Effector memory CD4-positive, alpha-beta T cell (primary cell): ENCODE measurements around the gene PLXNA1.

Source experiments
- DNase-seq, 3 donors: peaks; one replicate each; pipeline ENCODE4 v3.0.0-alpha.2; 2020
- H3K27ac ChIP-seq: 2 replicates; pipeline ENCODE4 v1.7.0; 2013; ENCODE audit warnings: mild to moderate bottlenecking, low read length, moderate library complexity; ENCODE audit not compliant: insufficient read depth, poor library complexity, severe bottlenecking
- H3K27me3 ChIP-seq: replicated peaks from 2 replicates; pipeline ENCODE4 v1.7.0; 2013; ENCODE audit warnings: mild to moderate bottlenecking, low read length; ENCODE audit not compliant: insufficient read depth, control insufficient read depth, poor library complexity, severe bottlenecking
- H3K36me3 ChIP-seq: 2 replicates; pipeline ENCODE4 v1.7.0; 2013; ENCODE audit warnings: mild to moderate bottlenecking, low read length, moderate library complexity; ENCODE audit not compliant: control insufficient read depth, insufficient read depth
- H3K4me1 ChIP-seq: 2 replicates; pipeline ENCODE4 v1.7.0; 2013; ENCODE audit warnings: low read length, mild to moderate bottlenecking; ENCODE audit not compliant: control insufficient read depth, insufficient read depth, poor library complexity, severe bottlenecking
- H3K4me3 ChIP-seq: 2 replicates; pipeline ENCODE4 v1.7.0; 2013; ENCODE audit warnings: low read length, low read depth, mild to moderate bottlenecking; ENCODE audit not compliant: insufficient read depth, poor library complexity, severe bottlenecking
- H3K9me3 ChIP-seq: 2 replicates; pipeline ENCODE4 v1.7.0; 2013; ENCODE audit warnings: mild to moderate bottlenecking, low read length, moderate library complexity; ENCODE audit not compliant: control insufficient read depth

Gene PLXNA1

DNA sequence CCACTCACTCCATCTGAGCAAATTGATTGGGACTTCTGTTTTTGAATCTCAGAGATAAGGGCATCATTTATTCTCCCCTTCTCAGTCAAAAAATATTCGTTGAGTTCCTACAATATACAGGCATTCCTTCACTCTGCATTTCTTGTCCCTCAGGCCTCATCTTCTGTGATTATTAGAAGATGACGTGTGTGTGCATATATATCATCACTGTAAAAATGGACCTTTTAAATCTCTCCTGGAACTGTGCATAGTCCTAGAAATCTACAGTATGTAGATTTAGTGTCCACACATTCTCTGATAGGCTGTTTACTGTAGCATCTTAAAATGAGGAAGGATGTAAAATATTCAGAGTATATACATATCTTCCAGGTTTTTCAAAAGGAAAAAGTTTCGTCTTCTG lies 43.2 kb upstream of the PLXNA1 start:
- H3K36me3 ChIP-seq = no peaks in the 10 kb centered on the region
- no peaks in the 10 kb centered on the region for H3K9me3 ChIP-seq
- no peak overlapping the region for H3K27ac ChIP-seq
- no peak for DNase-seq
- no peak overlapping the region for H3K4me3 ChIP-seq
- H3K4me1 ChIP-seq = no peaks in the 10 kb centered on the region
- H3K27me3 ChIP-seq = no peaks in the 10 kb centered on the region

DNA sequence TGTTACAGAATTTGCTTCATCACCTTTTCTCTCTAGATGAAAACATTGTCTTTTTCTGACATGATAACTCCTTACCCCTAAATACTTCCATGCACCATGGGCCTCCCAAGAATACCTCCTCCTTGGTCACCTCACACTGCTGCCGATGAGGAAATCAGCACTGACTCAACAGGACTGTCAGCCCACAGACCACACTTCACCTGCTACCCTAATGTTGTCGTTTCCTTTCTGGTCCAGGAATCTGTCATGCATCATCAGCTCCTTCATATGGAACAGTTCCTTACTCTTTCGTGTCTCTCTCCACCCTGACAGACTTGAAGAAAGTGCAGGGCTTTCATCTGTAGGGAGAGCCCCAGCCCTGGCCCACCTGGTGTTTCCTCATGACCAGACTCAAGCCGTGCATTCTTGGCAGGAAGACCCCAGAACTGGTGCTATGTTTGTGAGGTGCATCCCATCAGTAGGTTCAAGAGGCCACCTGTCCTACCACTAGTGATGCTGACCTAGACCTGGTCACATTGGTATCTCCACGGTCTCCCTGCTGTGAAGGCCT lies 41.1 kb upstream of the PLXNA1 start:
- no peak overlapping the region for H3K4me3 ChIP-seq
- no peaks in the 10 kb centered on the region for H3K27me3 ChIP-seq
- H3K4me1 ChIP-seq = no peaks in the 10 kb centered on the region
- DNase-seq = no peak
- no peak overlapping the region for H3K27ac ChIP-seq
- H3K36me3 ChIP-seq = no peaks in the 10 kb centered on the region
- no peaks in the 10 kb centered on the region for H3K9me3 ChIP-seq

DNA sequence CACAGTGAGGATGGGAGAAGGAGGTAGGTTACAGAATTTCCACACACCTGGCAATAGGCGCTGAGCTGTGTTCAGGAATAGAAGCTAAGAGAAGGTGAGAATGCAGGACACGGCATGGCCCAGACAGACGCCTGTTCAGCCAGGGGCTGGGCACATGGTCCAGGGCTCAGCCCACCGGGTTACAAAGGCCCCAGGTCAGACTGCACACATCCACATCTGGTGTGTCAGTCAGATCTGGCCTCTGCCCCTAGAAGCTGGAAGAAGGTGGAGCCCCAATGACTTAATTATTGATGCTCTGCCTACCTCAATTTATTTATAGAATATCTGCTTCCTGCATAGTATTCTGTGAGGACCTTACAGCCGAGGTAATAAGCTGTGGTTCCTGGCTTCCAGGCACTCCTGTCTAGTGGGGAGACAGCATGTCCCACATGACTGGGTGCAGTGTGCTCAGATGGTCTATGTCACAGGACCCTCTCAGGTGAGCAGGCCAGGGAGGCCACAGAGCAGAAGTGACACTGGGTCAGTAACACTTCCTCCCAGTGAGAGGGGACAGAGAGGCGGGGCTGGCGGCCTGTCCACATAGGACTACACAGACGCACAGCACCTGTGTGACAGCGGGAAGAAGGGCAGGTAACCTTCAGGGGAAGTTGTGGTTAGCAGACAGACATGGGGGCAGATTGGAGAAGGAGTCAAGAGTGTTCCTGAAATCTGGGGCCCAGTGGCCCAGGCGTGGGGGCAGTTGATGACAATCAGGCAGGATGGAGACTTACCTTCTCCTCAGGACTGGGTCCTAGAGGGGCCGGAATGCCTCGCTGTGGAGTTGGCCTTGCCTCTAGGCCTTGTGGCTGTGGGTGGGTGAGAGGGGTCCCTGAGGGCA lies 38.6 kb upstream of the PLXNA1 start:
- Histone ChIP-seq H3K4me1 (no peaks in the 10 kb centered on the region), H3K9me3 (no peaks in the 10 kb centered on the region), H3K4me3 (no peak overlapping the region), H3K36me3 (peaks cover 4% of the 10 kb centered on the region), H3K27me3 (no peaks in the 10 kb centered on the region), H3K27ac (no peak overlapping the region)
- DNase-seq = no peak

DNA sequence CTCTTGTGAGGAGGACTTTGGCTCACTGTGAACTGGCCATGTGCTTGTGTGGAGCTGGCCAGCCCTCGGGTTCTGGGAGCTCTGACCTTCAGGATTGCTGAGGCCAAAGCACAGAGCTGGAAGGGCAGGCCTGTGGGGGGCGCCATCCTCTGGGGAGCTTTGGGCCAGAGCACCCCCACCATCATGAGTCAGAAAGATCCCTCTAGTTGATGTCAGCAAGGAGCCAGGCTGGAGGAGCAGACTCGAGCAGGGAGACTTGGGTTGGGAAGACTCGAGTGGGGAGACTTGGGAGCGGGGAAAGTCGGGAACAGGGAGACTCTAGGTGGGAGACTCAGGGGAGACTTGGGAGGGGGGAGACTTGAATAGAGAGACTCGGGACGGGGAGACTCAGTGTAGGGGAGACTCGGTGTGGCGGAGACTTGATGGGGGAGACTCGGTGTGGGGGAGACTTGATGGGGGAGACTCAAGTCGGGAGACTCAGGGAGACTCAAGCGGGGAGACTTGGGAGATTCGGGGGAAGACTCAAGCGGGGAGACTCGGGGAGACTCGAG lies 37.7 kb upstream of the PLXNA1 start:
- Histone ChIP-seq H3K27ac (no peak overlapping the region), H3K27me3 (no peaks in the 10 kb centered on the region), H3K4me1 (no peaks in the 10 kb centered on the region), H3K9me3 (no peaks in the 10 kb centered on the region), H3K4me3 (no peak overlapping the region), H3K36me3 (peaks cover 4% of the 10 kb centered on the region)
- no peak for DNase-seq

DNA sequence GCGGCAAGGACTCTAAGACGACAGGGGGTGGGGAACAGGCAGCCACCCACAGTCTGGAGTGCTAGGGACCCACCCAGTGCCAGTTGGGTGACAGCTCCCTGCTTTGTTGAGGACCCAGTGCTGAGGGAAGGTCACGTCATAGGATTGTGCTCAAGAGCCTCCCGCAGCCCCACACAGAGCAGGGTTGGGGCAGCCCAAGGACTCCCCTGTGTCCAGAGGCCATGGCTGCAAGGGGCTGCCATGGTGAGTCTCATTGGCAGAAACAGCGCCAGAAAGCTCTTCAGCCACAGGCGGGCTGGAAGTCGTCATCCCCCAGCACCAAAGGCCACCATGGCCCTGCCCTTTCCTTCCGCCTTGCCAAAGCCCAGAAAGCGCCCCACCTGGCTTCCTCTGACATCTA lies 37.0 kb upstream of the PLXNA1 start:
- H3K4me1 ChIP-seq = no peaks in the 10 kb centered on the region
- no peaks in the 10 kb centered on the region for H3K27me3 ChIP-seq
- DNase-seq = no peak
- H3K9me3 ChIP-seq = no peaks in the 10 kb centered on the region
- no peak overlapping the region for H3K27ac ChIP-seq
- peaks cover 4% of the 10 kb centered on the region for H3K36me3 ChIP-seq
- H3K4me3 ChIP-seq = no peak overlapping the region

DNA sequence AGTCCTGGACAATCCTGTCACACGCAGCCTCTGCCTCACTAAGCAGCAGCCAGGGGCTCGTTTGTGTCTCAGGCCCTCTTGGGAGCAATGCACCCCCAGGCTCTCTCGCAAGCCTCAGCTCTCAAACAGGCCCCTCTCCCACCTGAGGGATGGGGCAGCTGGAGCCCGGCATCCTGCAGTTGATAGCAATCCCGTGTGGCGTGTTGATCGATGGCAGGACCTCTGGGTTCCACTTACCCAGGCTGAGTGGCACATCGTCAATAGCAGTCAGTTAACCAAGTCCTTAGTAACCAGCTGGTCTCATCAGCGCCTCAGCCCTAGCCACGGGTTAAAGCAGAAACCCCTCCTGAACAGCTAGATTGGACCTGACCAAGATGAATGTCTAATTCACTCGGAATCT lies 36.5 kb upstream of the PLXNA1 start:
- peaks cover 4% of the 10 kb centered on the region for H3K36me3 ChIP-seq
- no peaks in the 10 kb centered on the region for H3K4me1 ChIP-seq
- no peak overlapping the region for H3K4me3 ChIP-seq
- no peak for DNase-seq
- H3K9me3 ChIP-seq = no peaks in the 10 kb centered on the region
- H3K27me3 ChIP-seq = no peaks in the 10 kb centered on the region
- no peak overlapping the region for H3K27ac ChIP-seq

DNA sequence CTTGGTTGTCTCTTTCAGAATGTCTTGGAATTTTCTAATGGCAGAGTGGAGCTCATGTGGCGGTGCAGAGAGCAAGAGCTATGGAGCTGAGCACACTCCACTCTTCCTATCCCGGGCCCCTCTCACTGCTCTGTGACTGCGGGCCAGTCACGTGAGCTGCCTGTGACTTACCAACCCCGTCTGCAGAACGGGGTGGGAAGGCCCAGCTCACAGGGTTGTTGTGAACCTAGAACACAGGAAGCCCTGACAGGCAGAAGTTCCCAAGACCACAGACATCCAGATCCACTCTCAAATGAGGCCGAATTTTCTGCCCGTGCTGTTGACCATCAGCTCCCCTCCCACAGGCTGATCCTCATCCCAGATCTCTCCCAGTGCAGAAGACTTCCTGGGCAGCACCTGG lies 35.5 kb upstream of the PLXNA1 start:
- no peaks in the 10 kb centered on the region for H3K27me3 ChIP-seq

DNA sequence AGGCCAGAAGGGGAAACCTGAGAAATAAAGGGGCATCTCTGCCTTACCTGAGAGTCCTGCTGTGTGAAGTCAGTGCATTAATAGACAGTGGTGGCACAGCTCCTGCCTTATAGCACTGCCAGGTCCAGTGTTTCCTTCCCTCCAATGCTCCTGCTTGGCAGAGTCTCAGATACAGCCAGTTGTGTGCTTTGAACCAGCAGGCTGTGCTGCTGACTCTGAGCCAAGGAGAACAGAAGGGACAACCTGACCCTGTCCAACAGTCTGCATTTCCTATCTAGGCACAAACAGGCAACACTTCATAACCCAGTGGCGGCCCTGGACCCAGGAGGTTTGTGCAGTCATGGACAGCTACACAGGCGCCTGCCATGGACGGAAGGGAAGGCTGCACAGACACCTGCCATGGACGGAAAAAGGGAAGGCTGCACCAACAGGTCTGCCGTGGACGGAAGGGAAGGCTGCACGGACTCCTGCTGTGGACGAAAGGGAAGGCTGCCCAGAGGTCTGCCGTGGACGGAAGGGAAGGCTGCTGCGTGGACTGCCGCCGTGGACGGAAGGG lies 33.9 kb upstream of the PLXNA1 start:
- Histone ChIP-seq H3K9me3 (no peaks in the 10 kb centered on the region), H3K4me3 (no peak overlapping the region), H3K4me1 (no peaks in the 10 kb centered on the region), H3K27me3 (no peaks in the 10 kb centered on the region), H3K36me3 (peaks cover 4% of the 10 kb centered on the region), H3K27ac (no peak overlapping the region)
- DNase-seq = no peak

More for the DNA sequence above, 35.5 kb upstream of the PLXNA1 start:
- Histone ChIP-seq H3K27ac (no peak overlapping the region), H3K4me3 (no peak overlapping the region), H3K4me1 (no peaks in the 10 kb centered on the region), H3K9me3 (no peaks in the 10 kb centered on the region), H3K36me3 (peaks cover 4% of the 10 kb centered on the region)
- DNase-seq = no peak

DNA sequence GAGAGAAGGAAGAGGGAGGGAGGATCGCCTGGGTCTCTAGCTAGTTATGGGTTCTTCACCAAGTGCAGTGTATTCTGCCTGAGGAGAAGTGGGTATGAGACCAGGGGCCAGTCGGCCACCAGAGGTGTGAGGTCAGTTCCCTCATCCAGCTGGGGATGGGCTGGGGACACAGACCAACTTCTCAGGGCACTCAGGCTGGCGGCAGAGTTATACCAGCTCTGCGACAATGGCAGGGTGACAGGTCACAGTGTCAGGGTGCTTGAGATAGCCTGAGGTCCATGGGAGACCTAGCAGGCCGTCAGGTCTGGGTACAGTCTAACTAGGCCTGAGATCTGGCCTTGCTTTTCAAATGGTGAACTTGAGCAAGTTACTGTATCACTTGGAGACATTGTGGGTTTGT lies 31.4 kb upstream of the PLXNA1 start:
- H3K4me1 ChIP-seq = no peaks in the 10 kb centered on the region
- no peak overlapping the region for H3K27ac ChIP-seq
- no peaks in the 10 kb centered on the region for H3K9me3 ChIP-seq
- no peaks in the 10 kb centered on the region for H3K27me3 ChIP-seq
- no peak overlapping the region for H3K4me3 ChIP-seq
- no peak for DNase-seq
- H3K36me3 ChIP-seq = peaks cover 4% of the 10 kb centered on the region
